HFFc6 (cell line): ENCODE measurements around the gene AGMO. TPM values are rescaled to one million over a fixed set of nuclear protein-coding genes. Genes with fewer than 3 reads are reported as not detected.

Experiments
- DNase-seq: peaks from one replicate; pipeline ENCODE4 v3.0.0-alpha.2; 2018
- H3K27ac Mint-ChIP-seq: 2 replicates; pipeline ENCODE4 v1.8.0; 2020; ENCODE audit warnings: mild to moderate bottlenecking, mixed read lengths
- H3K27me3 Mint-ChIP-seq: 2 replicates; pipeline ENCODE4 v1.8.0; 2021; ENCODE audit warnings: mild to moderate bottlenecking, moderate library complexity, mixed read lengths; ENCODE audit not compliant: insufficient read depth
- H3K36me3 Mint-ChIP-seq: 2 replicates; pipeline ENCODE4 v1.8.0; 2021; ENCODE audit warnings: low read depth, mixed read lengths
- H3K4me1 Mint-ChIP-seq: 2 replicates; pipeline ENCODE4 v1.8.0; 2020; ENCODE audit warnings: low read depth, mixed read lengths
- H3K4me3 Mint-ChIP-seq: 2 replicates; pipeline ENCODE4 v1.8.0; 2020; ENCODE audit warnings: mild to moderate bottlenecking, moderate library complexity, mixed read lengths
- H3K9me3 Mint-ChIP-seq: 2 replicates; pipeline ENCODE4 v1.8.0; 2020; ENCODE audit warnings: mild to moderate bottlenecking, mixed read lengths
- total RNA-seq, 6 experiments: library from RNA; stranded (reverse); fragmentation: NEBNext Ultra II Directional; extraction: Animal tissue kit (Norgen Biotek cat#: 25700); gene quantifications; 2 replicates in 1 of 6; 3 replicates in 5 of 6; pipeline ENCODE4 v1.2.3, GENCODE V29; 2021
- TF ChIP-seq, protein P1 (sequence below): fragments of 200-600 bp; sonication (generic); IDR thresholded peaks from 2 replicates; pipeline ENCODE4 v1.5.0; 2021; ENCODE audit warnings: antibody characterized with exemption, mild to moderate bottlenecking

The AGMO gene
- total RNA-seq, 6 experiments from 2014 or later = 0.07 to 0.09 TPM; not detected in 4

DNA sequence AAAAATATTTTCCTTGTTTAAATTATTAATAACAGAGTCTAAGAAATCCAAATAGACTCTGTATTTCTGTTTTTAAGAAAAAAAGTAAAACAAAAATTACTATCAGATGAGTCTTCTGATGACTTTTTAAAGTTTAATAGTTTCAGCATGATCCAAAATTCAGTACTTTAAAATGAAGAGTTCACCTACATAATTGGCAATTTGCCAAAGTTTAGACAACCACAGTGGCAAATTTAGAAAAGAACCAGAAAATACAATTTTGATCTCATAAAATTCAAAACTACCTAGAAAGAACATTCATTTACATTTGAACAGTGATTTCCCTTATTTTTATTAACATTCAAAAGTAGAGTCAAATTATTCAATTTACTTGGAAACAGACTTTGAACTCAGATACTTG is 56.1 kb downstream of the AGMO start:
- Mint-ChIP-seq H3K4me3 (no peak overlapping the region), H3K36me3 (no peaks in the 10 kb centered on the region), H3K9me3 (no peaks in the 10 kb centered on the region), H3K27me3 (no peaks in the 10 kb centered on the region), H3K27ac (no peak overlapping the region), H3K4me1 (peaks cover 52% of the 10 kb centered on the region)
- no peak for DNase-seq
- TF ChIP-seq, protein P1, sequence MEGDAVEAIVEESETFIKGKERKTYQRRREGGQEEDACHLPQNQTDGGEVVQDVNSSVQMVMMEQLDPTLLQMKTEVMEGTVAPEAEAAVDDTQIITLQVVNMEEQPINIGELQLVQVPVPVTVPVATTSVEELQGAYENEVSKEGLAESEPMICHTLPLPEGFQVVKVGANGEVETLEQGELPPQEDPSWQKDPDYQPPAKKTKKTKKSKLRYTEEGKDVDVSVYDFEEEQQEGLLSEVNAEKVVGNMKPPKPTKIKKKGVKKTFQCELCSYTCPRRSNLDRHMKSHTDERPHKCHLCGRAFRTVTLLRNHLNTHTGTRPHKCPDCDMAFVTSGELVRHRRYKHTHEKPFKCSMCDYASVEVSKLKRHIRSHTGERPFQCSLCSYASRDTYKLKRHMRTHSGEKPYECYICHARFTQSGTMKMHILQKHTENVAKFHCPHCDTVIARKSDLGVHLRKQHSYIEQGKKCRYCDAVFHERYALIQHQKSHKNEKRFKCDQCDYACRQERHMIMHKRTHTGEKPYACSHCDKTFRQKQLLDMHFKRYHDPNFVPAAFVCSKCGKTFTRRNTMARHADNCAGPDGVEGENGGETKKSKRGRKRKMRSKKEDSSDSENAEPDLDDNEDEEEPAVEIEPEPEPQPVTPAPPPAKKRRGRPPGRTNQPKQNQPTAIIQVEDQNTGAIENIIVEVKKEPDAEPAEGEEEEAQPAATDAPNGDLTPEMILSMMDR = no peak

DNA sequence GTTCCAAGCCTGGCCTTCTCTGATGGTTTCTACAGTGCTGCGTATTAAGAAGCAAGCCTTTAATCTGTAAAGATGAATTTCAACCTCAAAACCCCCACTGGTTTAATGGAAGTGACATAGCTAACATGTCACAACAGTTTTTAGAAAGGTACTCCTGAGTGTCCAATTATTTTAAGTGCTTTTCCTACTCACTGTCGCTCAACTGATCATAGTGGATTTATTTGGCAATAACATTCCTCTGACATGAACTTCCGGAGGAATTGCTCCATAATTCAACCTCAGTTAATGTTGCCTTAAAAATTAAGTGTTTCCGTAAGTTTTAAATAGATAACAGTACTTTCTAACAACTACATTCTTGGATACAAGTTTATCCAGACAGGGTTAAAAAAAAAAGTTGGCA is 57.5 kb downstream of the AGMO start:
- peaks cover 52% of the 10 kb centered on the region for H3K4me1 Mint-ChIP-seq
- H3K27ac Mint-ChIP-seq = no peak overlapping the region
- TF ChIP-seq, protein P1 = no peak
- H3K27me3 Mint-ChIP-seq = no peaks in the 10 kb centered on the region
- H3K9me3 Mint-ChIP-seq = no peaks in the 10 kb centered on the region
- no peaks in the 10 kb centered on the region for H3K36me3 Mint-ChIP-seq
- DNase-seq = no peak
- H3K4me3 Mint-ChIP-seq = no peak overlapping the region

DNA sequence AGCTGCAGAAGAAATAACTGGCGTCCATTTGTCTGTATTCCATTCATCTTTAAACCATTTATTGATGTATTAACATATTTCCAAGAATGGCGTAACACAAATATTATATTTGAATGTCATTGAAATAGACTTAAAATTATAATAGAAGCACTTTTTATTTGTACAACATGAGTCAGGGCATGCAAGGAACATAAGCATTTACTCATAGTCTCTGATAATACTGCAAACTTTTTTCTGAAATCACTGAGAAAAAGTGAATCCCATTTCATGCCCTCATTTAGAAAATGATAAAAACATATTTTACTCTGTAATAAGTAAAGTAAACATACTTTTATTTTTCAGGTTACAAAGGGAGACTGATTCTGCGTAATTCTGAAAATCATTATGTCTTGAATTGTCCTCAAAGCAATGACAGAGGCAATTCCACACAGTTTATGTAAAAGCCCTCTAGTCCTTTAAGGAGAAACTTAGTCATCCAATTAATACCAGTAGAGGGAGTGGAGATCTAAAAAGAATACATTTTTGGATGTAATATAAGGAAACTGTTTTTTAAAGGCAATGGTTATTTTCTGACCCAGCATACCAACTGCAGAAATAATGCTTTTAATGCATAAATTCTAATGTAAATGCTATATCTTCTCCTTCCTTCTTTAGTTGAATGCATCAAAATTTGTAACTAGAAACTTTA is 58.1 kb downstream of the AGMO start:
- H3K4me3 Mint-ChIP-seq = no peak overlapping the region
- H3K4me1 Mint-ChIP-seq = peaks cover 47% of the 10 kb centered on the region
- H3K9me3 Mint-ChIP-seq = no peaks in the 10 kb centered on the region
- H3K27me3 Mint-ChIP-seq = no peaks in the 10 kb centered on the region
- H3K27ac Mint-ChIP-seq = no peak overlapping the region
- TF ChIP-seq, protein P1 = peak; percentile 58
- DNase-seq = peak; percentile 30
- H3K36me3 Mint-ChIP-seq = no peaks in the 10 kb centered on the region

DNA sequence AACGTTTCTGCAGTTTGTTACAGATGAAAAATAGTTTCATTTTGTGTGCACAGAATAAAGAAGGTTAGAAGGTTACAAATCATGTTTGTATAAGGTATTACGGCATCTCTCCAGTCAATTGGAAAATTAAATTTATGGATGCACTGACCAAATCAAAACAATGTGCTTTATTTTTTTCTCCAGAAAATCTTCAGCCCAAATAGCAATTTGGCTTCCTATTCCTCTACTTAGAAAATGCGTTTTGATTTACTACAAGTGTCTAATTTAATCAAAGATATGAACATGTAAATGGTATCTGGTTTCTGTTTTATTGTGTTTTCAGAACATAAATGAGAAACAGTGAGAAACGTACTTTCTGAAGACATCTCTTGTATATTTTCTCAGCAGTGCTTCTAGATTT is 63.4 kb downstream of the AGMO start:
- Mint-ChIP-seq H3K27ac (no peak overlapping the region), H3K9me3 (no peaks in the 10 kb centered on the region), H3K36me3 (no peaks in the 10 kb centered on the region), H3K27me3 (no peaks in the 10 kb centered on the region), H3K4me1 (peaks cover 5% of the 10 kb centered on the region), H3K4me3 (no peak overlapping the region)
- DNase-seq = no peak
- TF ChIP-seq, protein P1 = no peak

DNA sequence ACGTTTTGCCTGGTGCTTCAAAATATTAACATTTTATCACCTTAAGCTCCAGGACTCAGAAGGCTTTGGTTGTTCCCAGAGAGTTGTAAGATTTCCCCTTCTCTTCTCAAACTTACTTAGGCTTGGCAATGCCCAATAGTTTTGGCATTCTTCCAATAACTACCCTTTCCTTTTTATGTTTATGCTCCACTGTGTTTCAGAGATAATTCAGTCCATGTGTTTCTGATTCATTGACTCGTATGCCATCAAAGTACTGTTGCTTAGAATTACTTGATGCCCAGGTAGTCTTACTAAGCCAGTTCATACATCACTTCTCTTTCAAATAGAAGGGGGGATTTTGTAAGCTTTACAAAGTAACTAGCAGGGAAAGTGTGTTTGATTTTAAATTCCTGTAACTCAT is 66.6 kb downstream of the AGMO start:
- DNase-seq = no peak

More for the DNA sequence above, 66.6 kb downstream of the AGMO start:
- Mint-ChIP-seq H3K9me3 (no peaks in the 10 kb centered on the region), H3K27ac (no peak overlapping the region), H3K4me3 (no peak overlapping the region), H3K27me3 (no peaks in the 10 kb centered on the region), H3K4me1 (no peaks in the 10 kb centered on the region), H3K36me3 (no peaks in the 10 kb centered on the region)
- TF ChIP-seq, protein P1 = no peak
